GM19351 (cell line): ENCODE measurements around the gene CRAMP1.
"Not testable (repeated sequence)": the region's sequence is repeated elsewhere in the genome, so short reads cannot be mapped to it uniquely, and the experiment has no call there.

Source experiments
- ATAC-seq: cut with Tn5 transposase; IDR thresholded peaks from one replicate; pipeline ENCODE4 v1.9.1; 2021; ENCODE audit warnings: mild to moderate bottlenecking, moderate library complexity; ENCODE audit not compliant: unreplicated experiment

Gene CRAMP1

GRCh38 chr16:1708083-1708767 is 96.1 kb downstream of the CRAMP1 start:
- ATAC-seq: no peak

- ATAC-seq: no peak
Observed at GRCh38 chr16:1708768-1709180, 96.6 kb downstream of the CRAMP1 start.

GRCh38 chr16:1709356-1709755 is 97.2 kb downstream of the CRAMP1 start:
- no peak for ATAC-seq

- ATAC-seq: no peak
Observed at GRCh38 chr16:1710811-1711507, 98.8 kb downstream of the CRAMP1 start.

- ATAC-seq: no peak
Observed at GRCh38 chr16:1712791-1713261, 100.7 kb downstream of the CRAMP1 start.

GRCh38 chr16:1713331-1713730 is 101.2 kb downstream of the CRAMP1 start:
- no peak for ATAC-seq

- ATAC-seq: no peak
Observed at GRCh38 chr16:1713933-1714332, 101.8 kb downstream of the CRAMP1 start.

- no peak for ATAC-seq
Observed at GRCh38 chr16:1715220-1715619, 103.1 kb downstream of the CRAMP1 start.

GRCh38 chr16:1718236-1718635 is 106.1 kb downstream of the CRAMP1 start:
- not testable (repeated sequence) for ATAC-seq

- not testable (repeated sequence) for ATAC-seq
Observed at GRCh38 chr16:1719559-1720229, 107.5 kb downstream of the CRAMP1 start.

GRCh38 chr16:1721372-1721771 is 109.2 kb downstream of the CRAMP1 start:
- no peak for ATAC-seq

- no peak for ATAC-seq
Observed at GRCh38 chr16:1723450-1724147, 111.4 kb downstream of the CRAMP1 start.

GRCh38 chr16:1724491-1724890 is 112.3 kb downstream of the CRAMP1 start:
- ATAC-seq: no peak

- ATAC-seq: no peak
Observed at GRCh38 chr16:1726661-1727502, 114.7 kb downstream of the CRAMP1 start.
